Transverse colon (tissue), 4 donors: ENCODE data around the gene TIE1. TPM values are rescaled to one million over a fixed set of nuclear protein-coding genes. Genes with fewer than 3 reads are reported as not detected.

Source experiments
- DNase-seq: peaks from one replicate; pipeline ENCODE4 v3.0.0-alpha.2; 2019
- H3K27ac ChIP-seq, 4 donors: fragments of 200-600 bp; sonication (generic); 2 replicates each; pipeline ENCODE4 v1.5.1; 2016 to 2018; ENCODE audit warnings: inconsistent platforms in 4 of 4
- H3K27me3 ChIP-seq: fragments of 200-600 bp; sonication (generic); 2 replicates; pipeline ENCODE4 v1.5.1; 2017; ENCODE audit warnings: inconsistent platforms
- H3K36me3 ChIP-seq, 4 donors: fragments of 200-600 bp; sonication (generic); 2 replicates each; pipeline ENCODE4 v1.5.1; 2017 to 2019; ENCODE audit warnings: inconsistent platforms in 4 of 4
- H3K4me1 ChIP-seq, 4 donors: fragments of 200-600 bp; sonication (generic); 2 replicates each; pipeline ENCODE4 v1.5.1; 2017 to 2020; ENCODE audit warnings: inconsistent platforms in 4 of 4
- H3K4me3 ChIP-seq, 4 donors: fragments of 200-600 bp; sonication (generic); 1 replicate in 1 of 4; 2 replicates in 3 of 4; pipeline versions ENCODE4 v1.5.1 to v1.6.1; 2017 to 2019; ENCODE audit warnings: inconsistent platforms in 4 of 4
- H3K9me3 ChIP-seq, 2 donors: fragments of 200-600 bp; sonication (generic); 2 replicates each; pipeline ENCODE4 v1.5.1; 2017 to 2019; ENCODE audit warnings: inconsistent platforms in 2 of 2
- CTCF ChIP-seq, 5 experiments: fragments of 200-600 bp in 3 of 5; fragments of 450-650 bp in 2 of 5; sonication (generic) in 3 of 5; IDR thresholded peaks; 1 replicate in 2 of 5; 2 replicates in 3 of 5; pipeline ENCODE4 v1.5.1; 2016 to 2017; ENCODE audit warnings: antibody characterized with exemption in 5 of 5, inconsistent platforms in 3 of 5, mild to moderate bottlenecking in 2 of 5, moderate library complexity in 1 of 5
- EP300 ChIP-seq: sonication (generic); formaldehyde crosslinking; IDR thresholded peaks from one replicate; pipeline ENCODE4 v1.6.1; 2017; ENCODE audit warnings: antibody characterized with exemption, low read depth
- POLR2A ChIP-seq: fragments of 450-650 bp; IDR thresholded peaks from one replicate; pipeline ENCODE4 v1.6.1; 2016; ENCODE audit warnings: antibody characterized with exemption, mild to moderate bottlenecking, moderate library complexity
- POLR2AphosphoS5 ChIP-seq, 3 donors: sonication (generic); formaldehyde crosslinking; IDR thresholded peaks; one replicate each; pipeline ENCODE4 v1.6.1; 2016; ENCODE audit warnings: antibody characterized with exemption in 3 of 3
- WGBS, 2 donors: methylation state at CpG; one replicate each; pipeline ENCODE4 v1.1.5; 2018; ENCODE audit warnings: low coverage in 1 of 2; 5-methylcytosine and 5-hydroxymethylcytosine counted together
- in situ Hi-C, 4 donors: fragments of 200-750 bp; cut with MboI; loops; one replicate each; pipeline versions ENCODE4 v1.15.0 to v1.15.1; 2017; ENCODE audit warnings: low sequenced_read_pairs in 3 of 4, low pct_ligation_motif_present in 1 of 4, low pct_unique_long_range_greater_than_20kb in 1 of 4
- intact Hi-C: fragments of 100-400 bp; cut with DNase I; formaldehyde crosslinking; loops from one replicate; pipeline ENCODE4 v1.15.1; 2023; ENCODE audit warnings: low total_unique reads
- total RNA-seq, 4 donors: library from RNA; depleted of rRNA; stranded (reverse); fragments of >200 nt; gene quantifications; one replicate each; pipeline ENCODE4 v1.1.0, GENCODE V29; 2016

Gene TIE1
- total RNA-seq, 4 donors from 2014 or later = 2.4 to 7.8 (median 5.3) TPM

- Histone ChIP-seq H3K36me3 (no peaks in the 10 kb centered on the region), H3K4me3 (peak overlapping the region in 2 of 4 donors; percentile 37 to 47), H3K4me1 (peaks cover 0 to 20% (median 7%) of the 10 kb centered on the region in 4 donors), H3K9me3 (no peaks in the 10 kb centered on the region), H3K27me3 (no peaks in the 10 kb centered on the region), H3K27ac (peak overlapping the region; percentile 77 to 85 (median 82))
- DNase-seq = peak; percentile 18
- TF ChIP-seq POLR2A (no peak), POLR2AphosphoS5 (IDR thresholded peaks at IDR 0.05) (no peak), EP300 (no peak), CTCF (IDR thresholded peaks at IDR 0.05) (no peak)
- 80% methylated on average over 11 of the region's 11 CpGs; no CpG with 5 or more reads in 1 of the 2 donors for WGBS, 2 donors
- intact Hi-C loops (no loop called here), in situ Hi-C loops (no loop called here)
Measured at GRCh38 chr1:43286115-43286514, 14.7 kb upstream of the TIE1 start.

- 80 to 94% methylated on average over 2 to 5 of the region's 5 CpGs for WGBS, 2 donors
- no peak for TF ChIP-seq EP300
- no peak for TF ChIP-seq POLR2A
- TF ChIP-seq CTCF (IDR thresholded peaks at IDR 0.05) = no peak
- TF ChIP-seq POLR2AphosphoS5 (IDR thresholded peaks at IDR 0.05) = no peak
Measured at GRCh38 chr1:43286533-43286932, 14.2 kb upstream of the TIE1 start.

GRCh38 chr1:43288058-43288784 is 12.6 kb upstream of the TIE1 start:
- no peaks in the 10 kb centered on the region for H3K36me3 ChIP-seq
- intact Hi-C loops (no loop called here), in situ Hi-C loops (no loop called here)
- H3K4me3 ChIP-seq = no peak overlapping the region
- peaks cover 0 to 23% (median 7%) of the 10 kb centered on the region in 4 donors for H3K4me1 ChIP-seq
- no peak overlapping the region for H3K27ac ChIP-seq
- no peak for DNase-seq
- H3K9me3 ChIP-seq = no peaks in the 10 kb centered on the region
- TF ChIP-seq CTCF (IDR thresholded peaks at IDR 0.05) (no peak), EP300 (no peak), POLR2AphosphoS5 (IDR thresholded peaks at IDR 0.05) (no peak), POLR2A (no peak)
- 78 to 90% methylated on average over 2 to 9 of the region's 9 CpGs for WGBS, 2 donors
- H3K27me3 ChIP-seq = no peaks in the 10 kb centered on the region

More at GRCh38 chr1:43286533-43286932, 14.2 kb upstream of the TIE1 start:
- peaks cover 0 to 20% (median 7%) of the 10 kb centered on the region in 4 donors for H3K4me1 ChIP-seq
- no peak for DNase-seq
- in situ Hi-C loops (no loop called here), intact Hi-C loops (no loop called here)
- H3K27ac ChIP-seq = peak overlapping the region; percentile 77 to 85 (median 82)
- no peaks in the 10 kb centered on the region for H3K36me3 ChIP-seq
- no peaks in the 10 kb centered on the region for H3K27me3 ChIP-seq
- no peaks in the 10 kb centered on the region for H3K9me3 ChIP-seq
- no peak overlapping the region for H3K4me3 ChIP-seq

GRCh38 chr1:43288785-43289706 is 11.7 kb upstream of the TIE1 start:
- intact Hi-C loops = no loop called here
- H3K4me3 ChIP-seq = no peak overlapping the region
- H3K36me3 ChIP-seq = no peaks in the 10 kb centered on the region
- no peak for DNase-seq
- in situ Hi-C loops = no loop called here
- no peaks in the 10 kb centered on the region for H3K9me3 ChIP-seq
- H3K27ac ChIP-seq = no peak overlapping the region
- TF ChIP-seq CTCF (IDR thresholded peaks at IDR 0.05) (no peak), POLR2AphosphoS5 (IDR thresholded peaks at IDR 0.05) (no peak), POLR2A (no peak), EP300 (no peak)
- 73 to 77% methylated on average over 12 of the region's 12 CpGs for WGBS, 2 donors
- peaks cover 7 to 28% (median 14%) of the 10 kb centered on the region in 4 donors for H3K4me1 ChIP-seq
- H3K27me3 ChIP-seq = no peaks in the 10 kb centered on the region
